ENCODE results near the gene CDC5L.

- TF ChIP-seq CTCF (IDR thresholded peaks at IDR 0.05; ENCODE audit: insufficient read depth, low read length, poor library complexity, severe bottlenecking): no peak
- no peak for TF ChIP-seq EZH2phosphoT487 (conservative IDR thresholded peaks at IDR 0.05; ENCODE audit: low read length)
Measured at GRCh38 chr6:44432726-44433125, 45.2 kb downstream of the CDC5L start.
